ENCODE measurements around the gene DTX3L.

- no peak for TF ChIP-seq TCF12 (IDR thresholded peaks at IDR 0.05; ENCODE audit: low read depth, low read length)
- no peak for TF ChIP-seq CHD1 (IDR thresholded peaks at IDR 0.05; ENCODE audit: low read depth, low read length)
Observed at GRCh38 chr3:122523317-122523716, 40.8 kb upstream of the DTX3L start.
